NCI-H345 treated with DMSO at 0.1 percent for 48 hours (cell line): ENCODE results near the gene PTPN4.
"Not testable (repeated sequence)": the region's sequence is repeated elsewhere in the genome, so short reads cannot be mapped to it uniquely, and the experiment has no call there.

Experiments
- DNase-seq: peaks from one replicate; lab custom pipeline; 2025; ENCODE audit not compliant: unreplicated experiment; lab: John Stamatoyannopoulos, UW

PTPN4 gene

DNA sequence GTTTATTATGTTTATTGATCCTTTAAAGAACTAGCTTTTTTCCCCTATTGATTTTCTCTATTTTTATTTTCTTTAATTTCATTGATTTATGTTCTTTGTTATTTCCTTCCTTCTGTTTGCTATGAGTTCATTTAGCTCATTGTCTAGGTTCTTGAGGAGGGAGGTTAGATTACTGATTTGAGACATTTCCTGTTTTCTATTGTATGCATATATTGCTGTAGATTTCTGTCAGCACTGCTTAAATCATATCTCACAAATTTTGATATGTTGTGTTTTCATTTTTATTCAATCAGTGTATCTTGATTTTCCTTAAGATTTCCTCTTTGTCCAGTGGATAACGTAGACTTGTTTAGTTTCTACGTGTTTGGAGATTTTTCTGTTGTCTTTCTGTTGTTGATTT is 43.4 kb downstream of the PTPN4 start:
- DNase-seq, result no peak

DNA sequence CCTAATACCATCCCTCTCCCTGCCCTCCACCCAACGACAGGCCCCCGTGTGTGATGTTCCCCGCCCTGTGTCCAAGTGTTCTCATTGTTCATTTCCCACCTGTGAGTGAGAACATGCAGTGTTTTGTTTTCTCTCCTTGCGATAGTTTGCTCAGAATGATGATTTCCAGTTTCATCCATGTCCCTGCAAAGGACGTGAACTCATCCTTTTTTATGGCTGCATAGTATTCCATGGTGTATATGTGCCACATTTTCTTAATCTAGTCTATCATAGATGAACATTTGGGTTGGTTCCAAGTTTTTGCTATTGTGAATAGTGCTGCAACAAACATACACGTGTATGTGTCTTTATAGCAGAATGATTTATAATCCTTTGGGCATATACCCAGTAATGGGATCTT is 44.7 kb downstream of the PTPN4 start:
- DNase-seq, result not testable (repeated sequence)

DNA sequence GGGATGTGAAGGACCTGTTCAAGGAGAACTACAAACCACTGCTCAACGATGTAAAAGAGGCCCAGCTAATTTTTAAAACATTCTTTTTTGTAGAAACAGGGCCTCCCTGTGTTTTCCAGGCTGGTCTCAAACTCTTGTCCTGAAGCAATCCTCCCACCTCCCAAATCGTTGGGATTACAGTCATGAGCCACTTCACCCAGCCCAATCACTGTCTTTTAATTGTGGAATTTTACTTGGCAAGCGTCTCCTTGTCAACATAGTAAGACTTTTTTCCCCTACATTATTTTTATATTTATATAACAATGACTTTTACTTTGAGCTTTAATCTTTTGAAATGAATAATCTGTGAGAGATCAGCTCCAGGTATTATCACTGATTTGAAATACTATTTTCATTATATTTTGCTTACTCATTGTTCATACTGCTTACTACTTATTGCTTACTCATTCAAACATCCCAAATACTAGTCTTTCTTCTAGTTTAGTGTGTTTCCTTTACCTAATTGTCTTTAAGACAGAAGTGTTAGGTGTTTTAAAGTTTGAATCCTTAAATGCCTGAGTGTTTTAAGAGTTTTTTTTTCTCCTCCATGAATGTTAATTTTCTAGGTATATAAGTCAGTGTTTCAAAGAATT is 48.9 kb downstream of the PTPN4 start:
- no peak for DNase-seq

DNA sequence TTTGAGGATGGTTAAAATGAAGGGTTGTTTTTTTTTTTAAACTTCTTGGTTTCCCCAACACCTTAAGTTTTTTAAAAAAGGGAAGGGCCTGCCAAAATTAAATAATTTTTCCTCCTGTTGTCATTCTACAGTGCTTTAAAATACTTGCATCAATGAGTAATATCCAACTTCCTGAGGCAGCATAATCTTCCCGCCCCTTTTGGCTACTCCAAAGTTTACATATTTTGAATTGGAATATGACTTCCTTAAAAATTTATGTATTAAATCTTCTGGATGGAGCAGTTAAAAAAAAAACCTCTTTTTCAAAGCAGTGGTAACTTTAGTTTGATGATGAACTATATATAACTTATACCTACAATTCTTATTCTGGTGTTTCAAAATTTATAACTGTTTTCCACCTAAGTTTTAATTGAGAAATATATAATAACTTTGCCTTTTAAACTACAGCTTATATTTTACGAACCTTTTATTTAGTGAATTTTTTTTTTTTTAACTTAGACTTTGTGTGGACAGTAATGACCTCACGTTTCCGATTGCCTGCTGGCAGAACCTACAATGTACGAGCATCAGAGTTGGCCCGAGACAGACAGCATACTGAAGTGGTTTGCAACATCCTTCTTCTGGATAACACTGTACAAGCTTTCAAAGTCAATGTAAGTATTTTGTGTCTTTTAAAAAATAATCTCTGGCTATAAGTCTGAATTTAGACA is 49.8 kb downstream of the PTPN4 start:
- no peak for DNase-seq

DNA sequence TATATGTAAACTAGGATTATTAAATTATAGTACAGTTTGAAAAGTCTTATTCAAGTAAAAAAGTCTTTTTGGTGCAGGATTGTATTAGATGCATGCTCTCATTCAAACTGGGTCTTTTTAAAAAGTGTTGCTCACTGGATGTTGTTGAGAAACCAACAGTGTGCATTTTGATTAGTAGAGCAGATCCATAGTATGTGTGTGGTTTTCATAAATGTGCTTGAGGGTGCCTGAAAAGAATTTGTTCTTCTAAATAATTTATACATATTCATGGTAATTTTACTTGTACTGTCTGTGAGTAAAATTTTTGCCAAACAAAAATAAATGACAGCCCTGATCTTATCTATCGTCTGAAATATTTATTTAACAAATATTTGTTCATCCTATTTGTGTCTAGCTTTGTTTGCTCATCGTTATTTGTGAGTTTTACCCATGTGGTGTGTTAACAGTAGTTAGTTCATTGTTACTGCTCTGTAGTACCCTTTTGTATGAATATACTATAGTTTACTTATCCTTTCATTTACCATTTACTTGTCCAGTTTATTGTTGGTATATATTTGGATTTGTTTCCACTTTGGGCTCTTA is 50.4 kb downstream of the PTPN4 start:
- no peak for DNase-seq

DNA sequence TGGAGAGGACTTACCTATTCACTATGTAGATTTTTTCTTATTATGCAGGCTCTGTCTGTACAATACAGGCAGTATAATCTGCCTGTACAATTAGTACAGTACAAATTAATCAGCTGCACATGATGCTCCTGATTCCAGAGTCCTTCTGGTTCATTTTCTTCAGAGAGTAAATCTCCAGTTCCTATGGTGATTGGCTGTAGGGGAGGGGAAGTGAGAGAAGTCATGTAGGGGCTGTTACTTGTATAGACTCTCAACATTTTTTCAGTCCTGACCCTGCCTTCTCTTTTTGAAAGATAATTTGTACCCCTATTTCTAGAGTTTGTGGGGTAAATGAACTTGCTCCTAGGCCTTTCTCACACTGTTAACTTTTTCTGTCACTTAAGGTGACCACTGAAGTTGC is 54.5 kb downstream of the PTPN4 start:
- no peak for DNase-seq

DNA sequence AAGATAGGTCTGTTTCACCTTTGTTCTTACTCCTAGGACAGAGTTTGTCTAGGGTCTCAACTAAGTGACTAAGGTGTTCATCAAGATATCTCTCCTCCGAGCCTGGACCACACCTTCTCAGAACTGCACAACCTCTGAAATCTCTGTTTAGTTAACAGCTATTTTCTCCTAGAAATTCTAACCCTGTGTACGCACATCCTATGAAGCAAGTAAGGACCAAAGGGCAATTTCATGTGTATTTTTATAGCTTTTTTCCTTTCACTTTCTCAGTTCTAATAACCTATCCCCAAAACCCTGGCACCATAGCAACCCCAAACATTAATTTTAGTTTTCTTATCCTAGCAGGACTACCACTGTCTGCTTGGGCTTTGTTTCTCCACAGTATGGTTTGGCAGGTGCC is 59.1 kb downstream of the PTPN4 start:
- no peak for DNase-seq

DNA sequence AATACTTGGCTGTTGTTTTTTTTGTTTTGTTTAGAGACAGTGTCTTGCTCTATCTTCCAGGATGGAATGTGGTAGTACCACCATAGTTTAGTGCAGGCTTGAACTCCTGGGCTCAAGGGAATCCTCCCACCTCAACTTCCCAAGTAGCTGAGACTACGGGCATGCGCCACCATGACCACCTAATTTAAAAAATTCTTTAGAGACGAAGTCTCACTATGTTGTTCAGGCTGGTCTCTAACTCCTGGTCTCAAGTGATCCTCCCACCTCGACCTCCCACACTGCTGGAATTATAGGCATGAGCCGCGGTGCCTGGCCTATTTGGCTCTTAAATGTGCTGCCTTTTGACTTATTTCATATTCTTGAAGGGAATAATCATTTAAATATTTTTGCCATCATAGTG is 60.1 kb downstream of the PTPN4 start:
- no peak for DNase-seq

DNA sequence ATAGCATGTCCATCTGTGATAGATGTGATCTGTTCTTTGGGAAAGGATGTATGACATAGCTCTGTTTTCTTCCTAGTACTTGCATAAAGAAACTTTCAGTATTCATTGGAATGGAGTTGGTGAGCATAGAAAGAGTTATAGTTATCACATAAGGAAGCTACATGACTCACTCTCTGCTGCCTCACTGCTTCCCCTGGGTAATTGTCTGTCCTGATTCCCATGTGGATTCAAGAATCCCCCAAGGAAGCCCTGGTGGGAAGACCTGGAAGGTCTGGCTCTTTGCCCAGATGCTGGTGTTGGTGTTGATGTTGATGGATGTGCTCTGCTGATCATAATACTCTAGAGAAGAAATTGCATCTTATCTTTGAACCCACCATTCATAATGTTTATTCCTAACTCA is 60.6 kb downstream of the PTPN4 start:
- no peak for DNase-seq

DNA sequence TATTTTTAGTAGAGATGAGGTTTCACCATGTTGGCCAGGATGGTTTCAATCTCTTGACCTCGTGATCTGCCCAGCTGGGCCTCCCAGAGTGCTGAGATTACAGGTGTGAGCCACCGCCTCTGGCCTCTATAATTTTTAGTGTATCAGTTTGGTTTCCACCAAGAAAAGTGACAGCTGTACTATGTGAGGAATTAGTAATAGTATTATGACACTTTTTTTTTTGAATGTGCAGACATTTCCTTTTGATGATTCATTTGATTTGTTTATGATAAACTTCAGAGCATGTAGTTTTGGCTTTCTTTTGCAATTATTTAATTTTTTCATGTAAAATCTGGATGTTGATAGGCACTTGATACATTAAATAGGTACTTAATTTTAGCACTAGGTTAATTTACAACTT is 61.5 kb downstream of the PTPN4 start:
- DNase-seq, result no peak

DNA sequence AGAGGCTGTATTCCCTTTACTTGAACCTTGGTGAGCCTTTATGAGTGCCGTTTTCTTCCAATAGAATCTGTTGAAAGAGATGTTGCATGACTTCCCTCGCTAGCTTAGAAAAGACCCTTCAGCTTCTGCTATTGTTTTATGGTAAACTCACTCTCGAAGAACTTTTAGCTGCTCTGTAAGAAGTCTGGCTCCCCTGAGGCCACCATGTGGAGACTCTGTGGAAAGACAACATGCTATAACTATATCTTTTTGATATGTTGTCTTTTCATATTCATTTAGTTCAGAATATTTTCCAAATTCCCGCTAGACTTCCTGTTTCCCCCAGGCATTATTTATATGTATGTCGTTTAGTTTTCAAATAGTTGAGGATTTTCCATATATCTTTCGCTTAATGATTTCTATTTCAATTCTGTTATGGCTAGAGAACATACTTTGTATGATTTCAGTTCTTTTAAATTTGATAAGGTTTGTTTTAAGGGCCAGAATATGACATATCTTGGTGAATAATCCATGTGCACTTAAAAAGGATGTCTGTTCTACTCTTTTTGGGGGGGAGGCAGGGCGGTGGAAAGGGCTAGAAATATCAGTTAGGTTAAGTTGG is 64.1 kb downstream of the PTPN4 start:
- DNase-seq, result no peak

DNA sequence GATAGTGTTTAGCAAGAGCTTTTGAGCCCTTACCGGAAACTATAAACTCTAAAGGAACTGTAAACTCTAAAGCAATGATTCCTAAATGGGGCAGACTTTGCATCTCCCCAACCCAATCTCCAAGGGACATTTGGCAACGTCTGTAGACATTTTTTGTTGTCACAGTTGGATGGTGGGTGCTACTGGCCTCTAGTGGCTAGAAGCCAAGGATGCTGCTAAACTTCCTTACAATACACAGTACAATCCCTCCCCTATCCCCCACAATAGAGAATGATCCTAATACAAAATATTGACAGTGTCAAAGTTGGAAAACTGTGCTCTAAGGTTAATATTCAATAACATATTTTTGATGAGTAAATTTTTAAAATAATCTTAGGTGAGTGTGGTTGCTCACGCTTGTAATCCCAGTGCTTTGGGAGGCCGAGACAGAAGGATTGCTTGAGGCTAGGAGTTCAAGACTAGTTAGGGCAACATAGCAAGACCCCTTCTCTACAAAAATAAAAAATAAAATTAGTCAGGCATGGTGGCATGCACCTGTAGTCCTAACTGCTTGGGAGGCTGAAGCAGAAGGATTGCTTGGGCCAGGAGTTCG is 66.7 kb downstream of the PTPN4 start:
- DNase-seq, result no peak

DNA sequence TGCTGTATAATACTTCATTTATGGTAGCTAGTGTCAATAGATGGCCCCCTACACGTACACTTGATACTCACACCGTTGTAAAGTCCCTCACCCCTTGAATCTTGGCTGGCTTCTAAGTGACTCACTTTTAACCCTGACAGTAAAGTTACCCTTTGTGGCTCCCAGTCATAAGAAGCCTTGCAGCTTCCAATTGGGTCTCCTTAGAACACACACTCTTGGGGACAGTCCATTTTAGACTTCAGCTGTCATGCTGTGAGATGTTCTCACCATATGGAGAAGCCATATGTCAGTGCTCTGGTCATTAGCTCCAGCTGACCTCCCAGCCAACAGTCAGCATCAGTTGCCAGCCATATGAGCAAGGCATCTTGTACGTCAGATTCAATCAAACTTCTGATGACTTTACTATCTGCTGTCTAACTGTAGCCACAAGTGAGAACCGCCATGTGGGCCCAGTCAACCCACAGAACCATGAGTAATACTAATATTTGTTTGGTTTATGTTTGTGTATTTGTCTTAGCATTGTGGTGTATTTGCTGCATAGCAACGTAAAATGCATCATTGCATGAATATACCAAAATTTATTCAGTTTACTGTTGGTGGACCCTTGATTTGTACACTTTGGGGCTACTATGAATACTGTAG is 68.3 kb downstream of the PTPN4 start:
- no peak for DNase-seq

DNA sequence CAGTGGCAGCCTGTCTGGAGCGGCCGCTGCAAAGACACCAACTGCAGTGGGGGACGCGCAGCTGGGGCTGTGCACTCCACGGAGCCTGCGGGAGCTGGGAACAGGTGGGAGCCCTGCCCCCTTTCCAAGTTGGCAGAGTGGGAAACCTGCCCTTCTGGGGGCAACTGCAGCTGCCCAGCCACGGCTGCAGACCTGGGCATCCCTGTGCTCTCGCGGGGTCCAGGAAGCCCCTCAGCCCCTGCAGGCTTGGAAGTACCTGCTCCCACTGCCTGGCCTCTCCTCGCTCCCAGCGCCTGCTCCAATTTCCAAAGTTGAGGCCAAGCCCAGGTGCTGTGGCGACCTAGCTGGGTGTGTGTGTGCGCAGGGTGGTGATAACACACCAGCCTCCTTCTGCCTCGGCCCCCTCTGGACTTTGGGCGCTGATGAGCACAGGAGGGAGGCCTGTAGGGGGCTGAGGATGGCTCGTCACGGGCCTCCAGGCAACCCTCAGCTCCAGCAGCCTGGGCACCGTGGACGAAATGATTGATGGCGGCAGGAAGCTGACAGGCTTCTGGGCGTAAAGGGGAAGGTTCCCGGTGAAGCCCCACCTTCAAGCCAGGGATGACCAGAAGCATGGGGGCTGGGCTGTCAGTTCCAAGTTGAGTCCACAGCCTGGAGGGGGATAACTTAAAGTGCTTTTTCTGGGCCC is 76.9 kb downstream of the PTPN4 start:
- DNase-seq, result no peak

DNA sequence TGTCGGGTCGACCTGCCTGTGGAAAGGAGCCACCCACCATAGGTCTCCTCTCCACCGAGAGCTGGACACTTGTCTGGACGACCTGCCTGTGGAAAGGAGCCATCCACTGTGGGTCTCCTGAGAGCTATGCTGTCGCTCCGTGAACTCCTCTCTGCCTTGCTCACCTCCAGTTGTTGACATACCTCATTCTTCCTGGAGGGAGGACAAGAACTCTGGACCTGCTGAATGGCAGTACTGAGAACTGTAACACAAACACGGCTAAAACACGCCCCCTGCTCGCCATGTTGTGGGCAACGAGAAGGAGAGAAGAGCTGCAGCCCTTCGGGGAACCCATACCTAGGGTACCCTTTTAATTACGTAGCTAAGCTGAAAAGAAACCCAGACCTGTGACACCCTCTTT is 77.6 kb downstream of the PTPN4 start:
- no peak for DNase-seq

DNA sequence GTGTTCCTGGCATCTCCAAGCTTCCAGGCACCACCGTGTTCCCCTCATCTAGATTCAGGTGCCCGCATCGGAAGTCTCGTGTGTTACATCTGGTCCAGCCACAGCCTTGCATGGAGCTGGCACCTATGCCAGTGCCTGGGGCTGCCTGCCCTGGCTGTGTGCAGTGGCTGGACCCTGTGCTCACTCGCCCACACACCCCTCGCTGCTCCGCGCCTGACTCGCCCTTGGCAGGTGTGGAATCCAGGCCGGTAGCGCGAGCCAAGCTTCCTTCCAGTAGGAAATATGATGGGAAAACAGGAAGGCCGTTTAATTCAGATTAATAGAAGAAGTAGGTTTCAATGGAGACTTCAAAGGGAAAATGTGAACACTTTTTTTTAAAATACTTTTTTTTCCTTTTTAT is 78.0 kb downstream of the PTPN4 start:
- DNase-seq, result no peak

DNA sequence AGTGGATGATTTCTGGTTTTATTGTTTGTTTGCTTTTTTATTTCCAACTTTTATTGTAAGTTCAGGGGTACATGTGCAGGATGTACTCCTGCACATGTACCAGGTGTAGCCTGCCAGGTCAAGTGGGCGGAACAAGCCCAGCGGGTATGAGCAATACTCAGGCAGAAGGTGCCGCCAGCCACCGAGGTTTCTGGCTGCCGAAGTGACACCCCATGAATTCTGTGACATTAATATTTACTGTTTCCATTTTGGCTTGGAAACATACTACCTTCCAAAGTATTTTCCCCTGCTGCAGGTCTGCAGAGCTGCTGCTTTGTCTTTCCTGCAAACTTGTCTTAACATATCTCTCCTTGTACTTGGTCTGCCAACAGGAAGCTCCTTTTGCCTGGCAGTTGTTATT is 78.5 kb downstream of the PTPN4 start:
- DNase-seq, result no peak

DNA sequence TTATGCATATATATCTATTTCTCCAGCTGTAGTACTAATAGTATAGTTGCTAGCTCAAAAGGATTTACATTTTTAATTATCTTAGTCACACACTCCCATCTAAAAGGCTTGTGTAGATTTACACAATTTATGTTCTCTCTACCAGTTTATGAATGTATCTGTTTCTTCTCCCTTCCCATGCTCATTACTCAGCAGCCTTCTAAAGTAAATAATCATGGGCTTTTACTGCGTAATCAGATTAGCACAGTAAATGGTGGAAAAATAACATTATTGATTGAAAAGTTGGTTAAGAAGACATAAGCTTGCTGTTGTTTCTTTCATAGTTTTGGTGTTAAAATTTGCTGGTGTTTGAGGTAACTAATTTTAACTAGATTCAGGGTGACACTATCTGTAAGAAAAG is 81.8 kb downstream of the PTPN4 start:
- DNase-seq, result no peak

DNA sequence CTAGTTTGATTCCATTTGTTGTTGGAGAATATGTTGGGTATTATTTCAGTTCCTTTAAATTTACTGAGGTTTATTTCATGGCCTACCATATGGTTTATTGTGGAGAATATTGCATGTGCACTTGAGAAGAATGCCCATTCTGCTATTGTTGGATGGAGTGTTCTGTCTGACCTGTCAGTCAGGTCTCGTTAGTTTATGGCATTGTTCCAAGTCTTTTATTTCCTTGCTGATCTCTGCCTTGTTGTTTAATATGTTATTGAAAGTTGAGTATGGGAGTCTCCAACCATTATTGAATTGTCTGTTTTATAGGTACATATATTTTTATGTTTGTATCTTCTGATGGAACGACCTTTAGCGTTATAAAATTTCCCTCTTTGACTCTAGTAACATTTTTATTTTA is 86.3 kb downstream of the PTPN4 start:
- DNase-seq, result no peak

DNA sequence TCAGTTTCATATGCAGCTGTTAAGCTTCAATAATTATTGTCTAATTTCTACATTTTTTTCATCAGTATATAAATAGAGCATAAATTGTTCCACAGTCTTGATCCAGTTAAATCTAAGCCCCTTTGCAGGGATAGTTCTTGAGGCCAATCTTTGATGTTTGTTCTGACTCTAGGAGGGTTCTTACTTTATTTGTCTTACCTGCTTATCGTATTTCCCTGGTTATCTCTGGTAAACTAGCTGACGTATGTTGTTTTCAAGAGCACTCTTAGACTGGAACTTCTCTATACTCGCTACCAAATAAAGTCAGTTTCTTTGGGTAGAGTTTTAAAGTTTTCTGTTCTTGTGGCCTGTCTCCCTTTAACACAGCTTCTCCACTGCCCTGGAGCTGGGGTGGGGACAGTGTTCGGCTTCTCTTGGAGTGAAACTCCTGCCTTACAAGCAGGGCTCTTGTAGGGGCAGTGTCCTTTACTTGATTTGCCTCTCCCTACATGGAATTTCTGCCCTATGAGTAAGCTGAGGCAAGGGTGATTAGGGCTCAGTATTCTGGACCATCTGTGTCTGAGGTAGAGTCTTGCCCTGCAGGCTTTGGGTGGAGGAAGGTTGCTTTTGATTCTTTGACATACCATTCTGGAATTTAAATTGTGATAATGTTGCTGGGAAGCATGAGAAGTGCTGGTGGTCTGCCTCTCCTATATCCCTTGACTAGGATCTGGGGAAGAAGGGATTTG is 90.3 kb downstream of the PTPN4 start:
- no peak for DNase-seq
